Measurements from ENCODE around the gene GLDC. TPM values are rescaled to one million over a fixed set of nuclear protein-coding genes. Genes with fewer than 3 reads are reported as not detected.

Gene GLDC
- total RNA-seq, 4 donors from 2014 or later, result 14.4 to 54.1 (median 21.8) TPM

DNA sequence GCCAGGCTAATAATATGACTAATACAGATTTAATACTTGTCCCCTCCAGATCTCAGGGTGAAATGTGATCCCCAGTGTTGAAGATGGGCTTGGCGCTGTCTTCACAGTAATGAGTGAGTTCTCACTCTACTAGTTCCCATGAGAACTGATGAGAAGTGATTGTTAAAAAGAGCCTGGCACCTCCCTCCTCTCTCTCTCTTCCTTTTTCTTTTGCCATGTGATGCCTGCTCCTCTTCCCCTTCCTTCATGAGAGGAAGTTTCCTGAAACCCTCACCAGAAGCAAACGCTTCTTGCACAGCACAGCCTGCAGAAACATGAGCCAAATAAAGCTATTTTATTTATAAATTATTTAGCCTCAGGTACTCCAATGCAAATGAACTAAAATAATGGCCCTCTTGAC lies 55.2 kb downstream of the GLDC start:
- Histone ChIP-seq H3K4me1 (no peaks in the 10 kb centered on the region), H3K27me3 (no peaks in the 10 kb centered on the region), H3K36me3 (no peaks in the 10 kb centered on the region), H3K27ac (no peak overlapping the region), H3K9me3 (no peaks in the 10 kb centered on the region), H3K4me3 (no peak overlapping the region)
- no peak for TF ChIP-seq POLR2A (IDR thresholded peaks at IDR 0.05)
- 54 to 58% methylated on average over 2 of the region's 2 CpGs for WGBS, 2 donors
- no peak for DNase-seq (ENCODE audit: low spot score in 2 of 2)

DNA sequence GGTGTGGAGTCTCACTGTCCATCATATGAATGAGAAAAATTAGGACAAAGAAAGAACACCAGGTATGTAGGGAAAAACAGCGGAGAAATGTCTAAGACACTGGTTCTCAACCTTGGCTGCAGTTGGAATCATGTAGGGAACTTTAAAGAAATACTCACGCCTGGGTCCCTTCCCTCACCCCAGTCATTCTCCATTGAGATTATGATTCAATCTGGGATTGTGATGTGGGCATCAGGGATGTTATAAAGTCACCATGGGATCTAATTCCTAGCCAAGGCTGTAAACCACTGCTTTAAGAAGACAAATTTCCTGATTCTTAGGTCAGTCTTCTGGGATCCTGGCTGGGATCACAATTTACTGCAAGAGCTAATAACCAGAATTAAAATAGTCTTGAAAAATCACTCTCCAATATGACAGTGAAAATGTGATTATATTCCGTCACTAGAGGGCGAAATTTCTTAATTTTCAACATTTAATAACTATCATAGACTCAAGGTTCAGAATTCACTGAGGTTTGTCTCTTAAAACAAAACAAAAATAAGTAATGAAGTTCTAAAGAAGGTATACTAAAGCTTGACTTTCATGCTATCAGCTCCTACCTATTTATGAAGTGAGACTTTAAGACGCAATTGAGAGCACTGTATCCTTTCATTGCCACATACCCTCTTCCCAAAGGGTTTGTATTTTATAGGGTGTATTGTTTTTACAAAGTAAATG lies 60.5 kb downstream of the GLDC start:
- TF ChIP-seq POLR2A (IDR thresholded peaks at IDR 0.05), result no peak
- TF ChIP-seq, protein P1, sequence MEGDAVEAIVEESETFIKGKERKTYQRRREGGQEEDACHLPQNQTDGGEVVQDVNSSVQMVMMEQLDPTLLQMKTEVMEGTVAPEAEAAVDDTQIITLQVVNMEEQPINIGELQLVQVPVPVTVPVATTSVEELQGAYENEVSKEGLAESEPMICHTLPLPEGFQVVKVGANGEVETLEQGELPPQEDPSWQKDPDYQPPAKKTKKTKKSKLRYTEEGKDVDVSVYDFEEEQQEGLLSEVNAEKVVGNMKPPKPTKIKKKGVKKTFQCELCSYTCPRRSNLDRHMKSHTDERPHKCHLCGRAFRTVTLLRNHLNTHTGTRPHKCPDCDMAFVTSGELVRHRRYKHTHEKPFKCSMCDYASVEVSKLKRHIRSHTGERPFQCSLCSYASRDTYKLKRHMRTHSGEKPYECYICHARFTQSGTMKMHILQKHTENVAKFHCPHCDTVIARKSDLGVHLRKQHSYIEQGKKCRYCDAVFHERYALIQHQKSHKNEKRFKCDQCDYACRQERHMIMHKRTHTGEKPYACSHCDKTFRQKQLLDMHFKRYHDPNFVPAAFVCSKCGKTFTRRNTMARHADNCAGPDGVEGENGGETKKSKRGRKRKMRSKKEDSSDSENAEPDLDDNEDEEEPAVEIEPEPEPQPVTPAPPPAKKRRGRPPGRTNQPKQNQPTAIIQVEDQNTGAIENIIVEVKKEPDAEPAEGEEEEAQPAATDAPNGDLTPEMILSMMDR (IDR thresholded peaks at IDR 0.05), result peak in 4 of 5 experiments; percentile 35 to 48 (median 44)
- TF ChIP-seq EP300 (IDR thresholded peaks at IDR 0.05), result no peak
- Histone ChIP-seq H3K27me3 (no peaks in the 10 kb centered on the region), H3K36me3 (no peaks in the 10 kb centered on the region), H3K27ac (no peak overlapping the region), H3K9me3 (no peaks in the 10 kb centered on the region), H3K4me1 (no peaks in the 10 kb centered on the region), H3K4me3 (no peak overlapping the region)
- DNase-seq (ENCODE audit: low spot score in 2 of 2), result no peak
- 50 to 52% methylated on average over 5 of the region's 5 CpGs for WGBS, 2 donors

DNA sequence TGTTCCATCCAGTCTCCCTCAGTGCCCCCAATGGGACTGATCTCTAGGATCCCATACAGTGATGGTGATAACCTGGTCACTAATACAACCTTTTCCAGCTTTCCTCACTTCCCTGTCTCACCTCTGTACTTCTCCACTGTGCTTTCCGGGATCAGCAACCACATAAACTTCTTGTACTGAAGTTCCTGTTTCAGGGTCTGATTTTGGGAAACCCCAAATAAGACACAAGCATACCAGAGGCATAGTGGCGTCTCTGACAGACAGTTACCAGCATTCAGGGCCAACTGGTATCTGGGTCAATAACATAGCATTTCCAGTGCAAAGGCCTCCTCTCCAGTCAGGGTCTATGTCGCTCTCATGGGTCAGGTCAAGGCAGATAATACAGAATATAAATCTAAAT lies 64.3 kb downstream of the GLDC start:
- WGBS, 2 donors, result 76 to 84% methylated on average over 3 of the region's 3 CpGs
- no peaks in the 10 kb centered on the region for H3K36me3 ChIP-seq
- no peak for TF ChIP-seq POLR2A (IDR thresholded peaks at IDR 0.05)
- TF ChIP-seq, protein P1 (IDR thresholded peaks at IDR 0.05), result no peak
- no peak for TF ChIP-seq EP300 (IDR thresholded peaks at IDR 0.05)
- no peak overlapping the region for H3K27ac ChIP-seq
- no peak for DNase-seq (ENCODE audit: low spot score in 2 of 2)
- no peaks in the 10 kb centered on the region for H3K4me1 ChIP-seq
- H3K27me3 ChIP-seq, result no peaks in the 10 kb centered on the region
- no peak overlapping the region for H3K4me3 ChIP-seq
- no peaks in the 10 kb centered on the region for H3K9me3 ChIP-seq

DNA sequence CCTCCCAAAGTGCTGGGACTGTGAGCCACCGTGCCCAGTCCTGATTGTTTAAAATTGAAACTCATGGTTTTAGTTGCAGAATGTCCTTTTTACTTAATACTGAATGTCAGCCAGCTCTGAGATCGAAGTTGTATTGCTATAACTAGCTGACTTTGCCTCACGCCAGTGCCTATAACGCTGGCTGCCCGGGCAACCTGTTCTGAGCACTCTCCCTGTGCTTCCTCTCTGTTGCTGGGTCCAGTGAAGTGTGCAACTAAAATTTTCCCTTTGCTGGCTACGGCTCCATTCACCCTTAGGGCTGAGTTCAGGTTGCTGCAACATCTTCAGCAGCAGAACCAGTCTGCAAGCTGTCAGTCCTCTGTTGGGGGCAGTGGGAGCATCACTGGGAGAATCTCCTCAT lies 65.9 kb downstream of the GLDC start:
- no peak overlapping the region for H3K27ac ChIP-seq
- H3K9me3 ChIP-seq, result no peaks in the 10 kb centered on the region
- H3K4me1 ChIP-seq, result no peaks in the 10 kb centered on the region
- H3K27me3 ChIP-seq, result no peaks in the 10 kb centered on the region
- no peak overlapping the region for H3K4me3 ChIP-seq
- TF ChIP-seq EP300 (IDR thresholded peaks at IDR 0.05) (no peak), POLR2A (IDR thresholded peaks at IDR 0.05) (no peak)
- TF ChIP-seq, protein P1 (IDR thresholded peaks at IDR 0.05), result no peak
- no peak for DNase-seq (ENCODE audit: low spot score in 2 of 2)
- no peaks in the 10 kb centered on the region for H3K36me3 ChIP-seq
- 82 to 86% methylated on average over 6 of the region's 6 CpGs for WGBS, 2 donors

DNA sequence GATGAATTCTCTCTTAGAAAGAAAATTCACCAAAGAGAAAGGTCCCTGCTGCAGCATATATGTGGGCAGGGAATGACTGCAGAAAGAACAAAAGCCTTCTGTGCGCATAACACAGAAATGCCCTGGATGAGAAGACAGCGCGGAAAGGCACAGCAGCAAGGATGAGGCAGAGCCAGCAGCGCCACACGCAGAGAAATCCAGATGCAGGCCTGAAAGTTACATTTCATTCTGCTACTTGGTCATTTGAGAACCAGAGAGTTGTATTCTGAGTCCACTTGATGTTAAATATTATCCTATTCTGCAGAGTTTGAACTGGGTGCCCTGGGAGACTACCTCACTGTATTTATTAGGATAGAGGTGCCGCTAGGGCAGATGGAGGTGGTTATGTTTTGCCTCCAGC lies 68.5 kb downstream of the GLDC start:
- no peaks in the 10 kb centered on the region for H3K9me3 ChIP-seq
- TF ChIP-seq, protein P1 (IDR thresholded peaks at IDR 0.05), result no peak
- no peak for TF ChIP-seq EP300 (IDR thresholded peaks at IDR 0.05)
- TF ChIP-seq POLR2A (IDR thresholded peaks at IDR 0.05), result no peak
- no peak overlapping the region for H3K4me3 ChIP-seq
- 53 to 60% methylated on average over 6 of the region's 6 CpGs for WGBS, 2 donors
- H3K36me3 ChIP-seq, result no peaks in the 10 kb centered on the region
- peak overlapping the region in 1 of 4 donors; percentile 56 for H3K27ac ChIP-seq
- no peak for DNase-seq (ENCODE audit: low spot score in 2 of 2)
- H3K27me3 ChIP-seq, result no peaks in the 10 kb centered on the region
- H3K4me1 ChIP-seq, result no peaks in the 10 kb centered on the region

Measured in tibial nerve (tissue), 4 donors.